Measurements from ENCODE around the gene EIF2AK3.
"Not testable (repeated sequence)": the region's sequence is repeated elsewhere in the genome, so short reads cannot be mapped to it uniquely, and the experiment has no call there.

Gene EIF2AK3

GRCh38 chr2:88627055-88627855 is at the start of gene EIF2AK3:
TSS of gene EIF2AK3 (minus strand) at chr2:88627464. CDS start at chr2:88627274, 190 bp downstream.
- peak; percentile 99 for DNase-seq

GRCh38 chr2:88673363-88673762 is 46.1 kb upstream of the EIF2AK3 start:
- no peak for DNase-seq

- DNase-seq = peak; percentile 5
Observed at GRCh38 chr2:88671786-88672427, 44.6 kb upstream of the EIF2AK3 start.

- DNase-seq = peak; percentile 20
Observed at GRCh38 chr2:88669482-88670214, 42.4 kb upstream of the EIF2AK3 start.

GRCh38 chr2:88668862-88669261 is 41.6 kb upstream of the EIF2AK3 start:
- no peak for DNase-seq

GRCh38 chr2:88667219-88667618 is 40.0 kb upstream of the EIF2AK3 start:
- no peak for DNase-seq

- DNase-seq = no peak
Observed at GRCh38 chr2:88666576-88666975, 39.3 kb upstream of the EIF2AK3 start.

GRCh38 chr2:88660622-88661021 is 33.4 kb upstream of the EIF2AK3 start:
- DNase-seq = no peak

GRCh38 chr2:88659538-88659915 is 32.3 kb upstream of the EIF2AK3 start:
- no peak for DNase-seq

GRCh38 chr2:88658881-88659537 is 31.7 kb upstream of the EIF2AK3 start:
- DNase-seq = no peak

- DNase-seq = no peak
Observed at GRCh38 chr2:88658326-88658725, 31.1 kb upstream of the EIF2AK3 start.

GRCh38 chr2:88657131-88657530 is 29.9 kb upstream of the EIF2AK3 start:
- DNase-seq = no peak

- DNase-seq = no peak
Observed at GRCh38 chr2:88656690-88657089, 29.4 kb upstream of the EIF2AK3 start.

- no peak for DNase-seq
Observed at GRCh38 chr2:88654714-88655113, 27.4 kb upstream of the EIF2AK3 start.

GRCh38 chr2:88651646-88652045 is 24.4 kb upstream of the EIF2AK3 start:
- DNase-seq = no peak

- DNase-seq = not testable (repeated sequence)
Observed at GRCh38 chr2:88645291-88645882, 18.1 kb upstream of the EIF2AK3 start.

- DNase-seq = no peak
Observed at GRCh38 chr2:88642278-88642677, 15.0 kb upstream of the EIF2AK3 start.

GRCh38 chr2:88641330-88641729 is 14.1 kb upstream of the EIF2AK3 start:
- no peak for DNase-seq

GRCh38 chr2:88639865-88640264 is 12.6 kb upstream of the EIF2AK3 start:
- DNase-seq = no peak

GRCh38 chr2:88638743-88639142 is 11.5 kb upstream of the EIF2AK3 start:
- DNase-seq = no peak

GRCh38 chr2:88638123-88638650 is 10.9 kb upstream of the EIF2AK3 start:
- no peak for DNase-seq

GRCh38 chr2:88637464-88637863 is 10.2 kb upstream of the EIF2AK3 start:
- no peak for DNase-seq

- DNase-seq = no peak
Observed at GRCh38 chr2:88636026-88636425, 8.8 kb upstream of the EIF2AK3 start.

All from CD4-positive, alpha-beta T cell treated with Interferon gamma for 1 hour (primary cell).